A673 (cell line): ENCODE results near the gene CCDC102B. TPM values are rescaled to one million over a fixed set of nuclear protein-coding genes. Genes with fewer than 3 reads are reported as not detected.

Experiments
- BruUV-seq: library from RNA; stranded (reverse); fragments of 400-500 nt; replicated peaks from 2 replicates; lab custom pipeline; 2021; lab: Mats Ljungman, UMichigan
- CTCF ChIA-PET: fragments of 300-600 bp; sonication (Branson Sonifier 250); formaldehyde crosslinking; loops from one replicate; lab custom pipeline; 2022; ENCODE audit warnings: antibody characterized with exemption; lab: Charles Lee
- POLR2A ChIA-PET: fragments of 300-600 bp; sonication (Branson Sonifier 250); formaldehyde crosslinking; loops from one replicate; lab custom pipeline; 2022; ENCODE audit warnings: antibody characterized with exemption; ENCODE audit not compliant: low non-redundant PET; lab: Charles Lee
- DNase-seq: peaks from one replicate; pipeline ENCODE4 v3.0.0-alpha.2; 2015; ENCODE audit warnings: low spot score
- H3K27ac ChIP-seq: fragments of 200-600 bp; sonication (generic); 2 replicates; pipeline ENCODE4 v1.5.1; 2016; ENCODE audit warnings: mixed run types, low read depth, mild to moderate bottlenecking, mixed read lengths, antibody characterized with exemption, low read length; ENCODE audit not compliant: poor library complexity, severe bottlenecking
- H3K27me3 ChIP-seq: fragments of 200-600 bp; sonication (generic); replicated peaks from 2 replicates; pipeline ENCODE4 v1.6.1; 2017; ENCODE audit warnings: mixed run types, low read depth, mild to moderate bottlenecking, mixed read lengths, antibody characterized with exemption, low read length; ENCODE audit not compliant: insufficient read depth, poor library complexity
- H3K36me3 ChIP-seq: fragments of 200-600 bp; sonication (generic); 2 replicates; pipeline ENCODE4 v1.6.1; 2016; ENCODE audit warnings: mixed run types, mild to moderate bottlenecking, mixed read lengths, antibody characterized with exemption, low read length; ENCODE audit not compliant: insufficient read depth, poor library complexity, severe bottlenecking
- H3K4me1 ChIP-seq: fragments of 200-600 bp; sonication (generic); 2 replicates; pipeline ENCODE4 v1.6.1; 2017; ENCODE audit warnings: mixed run types, mild to moderate bottlenecking, mixed read lengths, antibody characterized with exemption, low read length; ENCODE audit not compliant: insufficient read depth, poor library complexity, severe bottlenecking
- H3K4me3 ChIP-seq: fragments of 200-600 bp; sonication (generic); 2 replicates; pipeline ENCODE4 v1.5.1; 2016; ENCODE audit warnings: low read depth, mixed run types, mild to moderate bottlenecking, mixed read lengths, low read length; ENCODE audit not compliant: poor library complexity, severe bottlenecking
- H3K9me3 ChIP-seq: fragments of 200-600 bp; sonication (generic); 2 replicates; pipeline ENCODE4 v1.6.1; 2016; ENCODE audit warnings: mixed run types, low read depth, mild to moderate bottlenecking, mixed read lengths, antibody characterized with exemption, low read length; ENCODE audit not compliant: poor library complexity, severe bottlenecking
- EZH2 ChIP-seq: fragments of 200-600 bp; sonication (generic); IDR thresholded peaks from 2 replicates; pipeline ENCODE4 v1.6.1; 2017; ENCODE audit warnings: borderline replicate concordance, low read depth, mild to moderate bottlenecking, mixed read lengths, antibody characterized with exemption, low read length; ENCODE audit not compliant: poor library complexity, severe bottlenecking
- intact Hi-C: fragments of 100-400 bp; cut with micrococcal nuclease; formaldehyde crosslinking; loops from one replicate; pipeline ENCODE4 v1.10.0; 2022; ENCODE audit not compliant: unreplicated experiment
- total RNA-seq: library from RNA; stranded (reverse); gene quantifications from 2 replicates; pipeline ENCODE4 v1.2.3, GENCODE V29; 2021
- TF ChIP-seq, protein P1 (sequence below): fragments of 300-800, 200-600 bp; sonication (generic); conservative IDR thresholded peaks from 2 replicates; pipeline ENCODE4 v1.5.1; 2017; ENCODE audit warnings: low read depth, mild to moderate bottlenecking, antibody characterized with exemption, low read length, moderate library complexity, mixed read lengths

Gene CCDC102B
- total RNA-seq, 1 experiment from 2014 or later: 12.5 TPM

DNA sequence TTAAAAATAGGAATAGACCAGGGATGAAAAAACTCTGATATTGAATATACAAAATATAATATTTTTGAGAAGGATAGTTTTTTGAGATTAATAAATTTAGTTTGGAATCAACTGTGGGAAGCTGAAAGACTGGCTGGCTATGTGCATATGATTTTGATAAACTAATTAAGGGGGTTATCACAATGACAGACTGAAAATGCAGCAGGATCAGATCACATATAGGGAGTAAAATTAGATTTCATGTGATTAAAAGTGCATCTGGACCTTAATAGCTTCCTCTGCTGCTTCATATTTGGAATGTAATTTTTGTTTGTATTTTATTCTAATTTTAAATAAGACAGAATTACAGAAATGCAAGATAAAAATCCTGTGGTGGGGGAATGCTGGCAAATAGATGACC lies 111.7 kb downstream of the CCDC102B start:
- ChIA-PET CTCF (no interaction called here), POLR2A (no interaction called here)
- Histone ChIP-seq H3K27ac (no peak overlapping the region), H3K36me3 (no peaks in the 10 kb centered on the region), H3K4me3 (no peak overlapping the region), H3K27me3 (no peaks in the 10 kb centered on the region), H3K4me1 (peaks cover 12% of the 10 kb centered on the region), H3K9me3 (no peaks in the 10 kb centered on the region)
- TF ChIP-seq, protein P1, sequence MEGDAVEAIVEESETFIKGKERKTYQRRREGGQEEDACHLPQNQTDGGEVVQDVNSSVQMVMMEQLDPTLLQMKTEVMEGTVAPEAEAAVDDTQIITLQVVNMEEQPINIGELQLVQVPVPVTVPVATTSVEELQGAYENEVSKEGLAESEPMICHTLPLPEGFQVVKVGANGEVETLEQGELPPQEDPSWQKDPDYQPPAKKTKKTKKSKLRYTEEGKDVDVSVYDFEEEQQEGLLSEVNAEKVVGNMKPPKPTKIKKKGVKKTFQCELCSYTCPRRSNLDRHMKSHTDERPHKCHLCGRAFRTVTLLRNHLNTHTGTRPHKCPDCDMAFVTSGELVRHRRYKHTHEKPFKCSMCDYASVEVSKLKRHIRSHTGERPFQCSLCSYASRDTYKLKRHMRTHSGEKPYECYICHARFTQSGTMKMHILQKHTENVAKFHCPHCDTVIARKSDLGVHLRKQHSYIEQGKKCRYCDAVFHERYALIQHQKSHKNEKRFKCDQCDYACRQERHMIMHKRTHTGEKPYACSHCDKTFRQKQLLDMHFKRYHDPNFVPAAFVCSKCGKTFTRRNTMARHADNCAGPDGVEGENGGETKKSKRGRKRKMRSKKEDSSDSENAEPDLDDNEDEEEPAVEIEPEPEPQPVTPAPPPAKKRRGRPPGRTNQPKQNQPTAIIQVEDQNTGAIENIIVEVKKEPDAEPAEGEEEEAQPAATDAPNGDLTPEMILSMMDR: no peak
- TF ChIP-seq EZH2: no peak
- no peak for DNase-seq
- no TSS peak for BruUV-seq
- intact Hi-C loops: no loop called here

DNA sequence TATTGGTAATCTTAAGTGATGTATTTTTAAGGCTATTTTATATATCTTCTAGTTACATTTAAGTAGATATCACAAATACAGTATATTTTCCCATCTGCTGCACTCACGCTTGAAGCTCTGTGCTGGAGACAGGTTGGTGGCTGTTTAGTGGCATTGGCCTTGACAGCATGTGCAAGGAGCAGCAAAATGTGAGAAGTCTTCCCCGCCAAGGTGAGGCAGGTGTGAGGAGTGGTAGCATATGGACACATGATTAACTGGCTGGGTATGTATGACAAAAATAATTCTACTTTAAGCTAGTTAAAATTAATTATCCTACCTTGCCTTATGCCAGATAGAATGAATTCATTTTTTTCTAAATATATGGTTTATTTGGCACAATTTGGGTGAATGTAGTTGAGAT lies 117.2 kb downstream of the CCDC102B start:
- H3K9me3 ChIP-seq: no peaks in the 10 kb centered on the region
- CTCF ChIA-PET: no interaction called here

DNA sequence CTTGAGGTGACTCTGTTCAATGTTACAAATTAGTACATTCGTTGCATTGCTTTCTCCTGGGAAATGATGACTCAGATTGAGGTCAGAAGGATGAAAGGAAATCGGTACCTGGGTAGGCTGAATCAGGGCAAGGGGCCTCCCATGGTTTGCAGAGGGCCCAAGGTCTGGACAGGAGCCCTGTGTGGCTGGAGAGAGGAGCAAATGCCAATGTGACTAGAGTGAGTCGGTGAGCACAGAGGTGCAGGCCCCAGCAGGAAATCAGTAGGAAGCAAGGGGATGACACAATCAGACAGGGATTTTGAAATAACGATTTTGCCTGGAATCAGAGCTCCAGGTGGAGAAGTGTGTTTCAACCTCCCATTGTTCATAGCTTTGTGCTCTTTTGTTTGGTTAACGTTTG lies 118.9 kb downstream of the CCDC102B start:
- no peak for DNase-seq
- H3K27ac ChIP-seq: no peak overlapping the region
- POLR2A ChIA-PET: interaction anchor here (0.6 kb wide), 1 partner anchor 229 kb away, joined by 4 read pairs; no protein-coding TSS in a partner anchor
- no peaks in the 10 kb centered on the region for H3K27me3 ChIP-seq
- CTCF ChIA-PET: no interaction called here
- BruUV-seq: no TSS peak
- TF ChIP-seq, protein P1: no peak
- TF ChIP-seq EZH2: no peak
- no peak overlapping the region for H3K4me3 ChIP-seq
- peaks cover 12% of the 10 kb centered on the region for H3K4me1 ChIP-seq
- H3K9me3 ChIP-seq: no peaks in the 10 kb centered on the region
- H3K36me3 ChIP-seq: no peaks in the 10 kb centered on the region
- intact Hi-C loops: no loop called here

More for the DNA sequence above, 117.2 kb downstream of the CCDC102B start:
- H3K4me3 ChIP-seq: no peak overlapping the region
- no TSS peak for BruUV-seq
- DNase-seq: no peak
- TF ChIP-seq, protein P1: no peak
- TF ChIP-seq EZH2: no peak
- intact Hi-C loops: no loop called here
- peaks cover 12% of the 10 kb centered on the region for H3K4me1 ChIP-seq
- POLR2A ChIA-PET: no interaction called here
- H3K27ac ChIP-seq: no peak overlapping the region
- H3K27me3 ChIP-seq: no peaks in the 10 kb centered on the region
- H3K36me3 ChIP-seq: no peaks in the 10 kb centered on the region
